ENCODE measurements around the gene CNPY4.

CNPY4 gene

DNA sequence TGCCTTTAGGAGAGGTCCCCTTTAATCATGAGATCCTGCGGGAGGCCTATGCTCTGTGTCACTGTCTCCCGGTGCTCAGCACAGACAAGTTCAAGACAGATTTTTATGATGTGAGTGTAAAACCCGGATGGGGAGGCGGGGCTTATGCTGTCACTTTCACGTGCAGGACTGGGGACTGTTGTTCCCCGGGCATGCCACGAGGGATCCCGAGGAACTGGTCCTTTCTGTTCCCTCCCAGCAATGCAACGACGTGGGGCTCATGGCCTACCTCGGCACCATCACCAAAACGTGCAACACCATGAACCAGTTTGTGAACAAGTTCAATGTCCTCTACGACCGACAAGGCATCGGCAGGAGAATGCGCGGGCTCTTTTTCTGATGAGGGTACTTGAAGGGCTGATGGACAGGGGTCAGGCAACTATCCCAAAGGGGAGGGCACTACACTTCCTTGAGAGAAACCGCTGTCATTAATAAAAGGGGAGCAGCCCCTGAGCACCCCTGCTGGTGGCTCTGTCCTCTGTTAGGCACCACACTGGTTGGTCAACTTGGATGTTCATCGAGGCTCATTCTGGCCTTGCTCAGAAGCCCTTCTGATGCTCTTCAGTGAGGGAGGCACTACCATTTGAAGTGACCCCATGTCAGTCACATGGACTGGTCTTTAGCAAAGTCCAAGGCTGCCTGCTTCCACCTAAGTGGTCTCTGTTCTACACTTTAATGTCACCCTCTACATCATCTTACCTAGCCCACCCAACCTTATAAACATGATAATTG, 27.8 kb upstream of the CNPY4 start:
- FAIRE-seq, result no peak

DNA sequence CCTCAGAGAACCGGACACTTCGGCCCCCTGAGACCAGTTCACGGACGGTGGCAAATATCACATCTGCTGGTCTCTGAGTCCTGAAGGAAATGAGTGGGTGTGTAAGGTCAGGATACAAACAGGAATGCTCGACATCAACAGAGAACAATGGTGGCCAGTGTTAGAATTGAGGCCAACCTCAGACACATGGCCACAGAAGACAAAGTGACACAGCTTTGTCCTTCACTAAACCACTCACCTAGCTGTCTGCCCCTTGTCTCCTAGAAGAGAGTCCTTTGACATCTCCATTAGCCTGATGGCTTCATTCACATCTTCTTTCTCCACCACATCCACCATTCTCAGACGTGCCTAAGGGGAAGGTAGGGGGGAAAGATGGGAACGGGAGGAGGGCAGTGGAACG, 26.4 kb upstream of the CNPY4 start:
- no peak for FAIRE-seq

DNA sequence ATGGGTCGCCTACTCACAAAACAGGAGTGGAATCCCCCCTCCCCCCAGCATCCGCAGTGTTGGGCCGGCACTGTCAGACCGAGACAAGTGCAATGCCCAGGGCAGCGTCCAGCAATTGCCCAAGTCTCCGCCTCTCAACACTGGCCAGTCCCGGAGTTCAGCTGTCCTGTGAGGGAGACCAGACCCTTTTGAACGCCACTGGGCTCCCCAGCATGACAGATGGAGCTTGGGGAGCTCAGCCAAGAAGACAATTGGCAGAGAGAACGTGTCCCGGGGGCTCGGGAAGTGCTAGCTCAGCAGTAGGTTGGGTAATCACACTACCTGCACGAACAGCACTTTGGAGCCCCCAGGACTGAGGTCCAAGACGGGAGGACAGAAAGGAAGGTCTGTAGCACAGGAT, 25.9 kb upstream of the CNPY4 start:
- no peak for FAIRE-seq

DNA sequence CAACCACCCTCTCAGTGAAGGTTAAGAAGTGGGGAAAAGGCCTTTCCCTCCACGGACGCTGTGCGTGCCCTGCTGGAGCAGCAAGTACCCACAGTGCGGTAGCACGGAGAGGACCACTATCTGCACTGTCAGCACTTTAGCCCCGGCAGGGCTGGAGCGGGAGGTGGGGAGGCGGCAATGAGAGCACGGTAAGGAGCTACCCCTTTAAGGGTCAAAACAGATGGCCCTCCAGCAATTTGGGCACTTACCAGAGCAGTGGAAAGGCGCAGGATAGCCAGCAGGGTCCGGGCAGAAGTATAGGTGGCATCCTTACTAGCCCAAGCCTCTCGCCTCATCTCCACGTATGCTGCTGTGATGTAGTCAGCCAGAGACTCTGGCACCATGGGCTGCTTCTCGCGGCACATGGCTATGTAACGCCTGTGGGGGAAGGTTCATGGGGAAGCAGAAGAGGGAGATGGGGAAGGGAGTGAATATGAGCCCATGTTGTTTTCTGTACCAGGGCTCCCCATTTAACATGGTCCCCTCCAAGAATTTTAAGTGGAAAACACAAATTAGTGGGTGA, 25.4 kb upstream of the CNPY4 start:
- no peak for FAIRE-seq

DNA sequence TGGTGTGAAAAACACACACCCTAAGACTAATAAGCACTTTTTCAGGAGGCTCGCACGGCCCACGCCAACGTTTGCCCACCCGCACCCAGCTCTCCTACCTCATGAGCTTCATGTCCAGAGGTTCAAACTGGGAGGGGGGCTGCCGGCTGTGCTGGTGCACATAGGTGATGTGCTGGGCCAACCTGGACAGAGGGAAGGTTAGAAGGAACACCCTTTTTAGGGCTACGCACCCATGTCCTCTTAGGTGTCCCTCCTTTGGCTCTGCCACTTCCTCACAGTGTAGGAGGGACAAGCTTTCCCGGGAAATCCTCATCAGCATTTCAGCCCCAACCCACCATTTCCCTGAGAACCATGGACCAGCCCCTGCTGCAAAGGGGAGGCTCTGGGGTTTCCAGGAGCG, 24.1 kb upstream of the CNPY4 start:
- FAIRE-seq, result no peak

DNA sequence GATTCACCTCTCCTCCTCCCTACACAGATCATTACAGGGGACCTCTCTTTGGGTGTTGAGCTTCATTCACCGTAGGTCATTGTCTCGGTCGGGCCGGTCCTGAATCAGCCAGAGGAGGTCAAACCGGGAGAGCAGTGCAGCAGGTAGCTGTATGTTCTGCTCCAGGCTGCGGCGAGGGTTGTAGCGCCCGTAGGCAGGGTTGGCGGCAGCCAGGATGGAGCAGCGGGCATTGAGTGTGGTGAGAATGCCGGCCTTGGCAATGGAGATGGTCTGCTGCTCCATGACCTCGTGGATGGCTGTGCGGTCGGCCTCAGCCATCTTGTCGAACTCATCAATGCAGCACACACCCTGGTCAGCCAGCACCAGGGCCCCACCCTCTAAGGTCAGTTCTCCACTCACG, 23.7 kb upstream of the CNPY4 start:
- no peak for FAIRE-seq

DNA sequence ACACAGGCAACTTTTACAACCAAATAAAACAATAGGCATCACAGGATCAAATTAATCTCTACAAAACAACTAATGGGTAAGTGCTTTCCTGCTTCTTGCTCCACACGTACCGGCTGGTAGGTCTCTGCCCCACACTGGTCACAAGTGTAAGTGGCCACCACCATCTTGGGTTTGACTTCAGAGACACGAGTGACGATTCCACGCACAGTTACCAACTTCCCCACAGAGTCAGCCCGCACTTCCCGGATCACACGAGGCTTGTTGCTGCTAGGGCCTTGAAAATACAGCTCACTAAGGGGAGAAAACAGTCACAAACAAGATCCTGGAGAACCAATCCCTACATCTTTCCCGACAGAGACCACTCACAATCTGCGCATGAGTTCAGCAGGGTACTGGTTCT, 20.5 kb upstream of the CNPY4 start:
- no peak for FAIRE-seq

DNA sequence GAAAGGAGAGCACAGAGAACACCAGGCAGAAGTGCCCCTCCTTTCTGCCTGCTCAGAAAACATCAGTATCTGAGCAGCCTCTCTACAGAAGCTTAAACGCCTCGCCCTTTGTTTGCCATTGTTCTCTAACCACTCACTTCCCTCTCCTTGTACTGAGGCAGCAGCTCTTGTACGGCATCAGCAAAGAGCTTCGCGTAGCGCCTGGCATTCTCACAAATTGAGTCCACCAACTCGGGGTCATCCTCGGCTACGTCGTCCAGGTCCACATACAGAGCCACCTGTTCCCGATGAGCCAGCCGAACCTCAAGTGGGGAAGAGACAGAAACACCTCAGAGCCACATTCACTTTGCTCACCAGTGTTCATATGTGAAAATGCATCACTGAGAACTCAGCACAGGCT, 20.0 kb upstream of the CNPY4 start:
- FAIRE-seq, result no peak

DNA sequence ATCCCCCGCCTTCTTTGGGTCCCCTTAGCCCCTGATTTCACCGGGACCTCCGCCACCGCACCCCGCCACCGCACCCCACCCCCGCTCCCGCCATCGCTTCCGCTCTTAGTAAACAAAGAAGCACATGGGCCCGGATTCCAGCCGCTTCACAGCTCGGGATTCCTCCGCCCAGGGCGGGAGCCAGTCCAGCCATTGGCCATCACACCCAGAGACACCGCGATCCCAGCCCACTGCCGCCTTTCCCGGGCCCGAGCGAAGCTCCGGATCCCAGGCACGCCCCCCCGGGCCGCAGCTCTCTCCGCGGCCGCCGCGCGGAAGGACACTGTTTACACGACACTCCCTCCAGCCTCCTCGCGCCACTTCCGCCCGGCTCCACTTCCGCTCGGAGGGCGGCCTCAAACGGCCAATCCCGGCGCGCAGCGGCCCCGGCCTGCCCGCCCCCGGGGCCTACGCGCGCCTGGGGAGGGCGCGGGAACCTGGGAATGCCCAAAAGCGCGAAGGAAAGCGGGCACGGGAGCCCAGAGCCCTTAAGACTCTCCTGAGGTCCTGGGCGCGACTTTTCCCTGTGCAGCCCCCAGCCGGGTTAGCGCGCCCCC, 18.9 kb upstream of the CNPY4 start:
- no peak for FAIRE-seq

DNA sequence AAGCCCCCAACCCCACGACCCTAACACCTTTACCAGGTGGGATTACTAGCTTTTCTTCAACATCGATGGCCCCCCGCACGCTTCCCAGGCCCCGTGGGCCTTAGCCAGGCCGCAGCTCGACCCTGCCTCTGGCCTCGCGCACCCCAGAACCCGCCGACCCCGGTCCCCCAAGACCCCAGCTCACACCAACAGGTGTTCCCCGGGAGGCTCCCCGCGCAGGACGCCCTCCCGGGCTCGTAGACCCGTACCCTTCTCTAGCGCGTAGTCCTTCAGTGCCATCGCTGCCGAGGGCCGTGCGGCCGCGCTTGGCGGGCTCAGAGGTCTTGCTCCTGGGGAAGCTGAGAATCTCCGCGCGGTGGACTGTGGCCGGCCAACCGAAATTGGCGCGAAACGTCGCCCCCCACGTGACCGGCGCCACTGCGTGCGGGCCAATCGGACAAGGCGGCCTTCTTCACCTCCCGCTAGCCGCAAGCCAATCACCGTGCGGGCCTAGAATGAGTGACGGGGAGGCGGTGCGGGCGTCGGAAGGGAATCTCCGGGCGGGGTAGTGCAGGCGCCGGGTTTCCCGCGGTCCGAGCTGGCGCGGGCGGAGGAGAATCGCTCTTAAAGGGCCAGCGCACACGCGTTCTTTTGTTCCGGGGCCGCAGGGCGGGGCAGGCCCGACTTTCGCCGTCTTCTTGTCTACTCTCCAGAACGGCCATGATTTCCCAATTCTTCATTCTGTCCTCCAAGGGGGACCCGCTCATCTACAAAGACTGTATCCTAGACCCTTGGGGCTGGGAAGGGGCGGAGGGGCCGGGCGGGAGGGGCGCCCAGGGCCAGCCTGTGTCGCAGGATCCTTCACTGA, 18.2 kb upstream of the CNPY4 start, which contains the start of the genes AP4M1 and MCM7:
TSS of gene AP4M1 (plus strand) at position 628 of the 847 bp plus-strand sequence. CDS start at position 700, 72 bp downstream.
TSS of gene MCM7 (minus strand) at position 382 of the 847 bp plus-strand sequence. CDS start at position 279, 103 bp downstream.
- FAIRE-seq, result peak; percentile 96

DNA sequence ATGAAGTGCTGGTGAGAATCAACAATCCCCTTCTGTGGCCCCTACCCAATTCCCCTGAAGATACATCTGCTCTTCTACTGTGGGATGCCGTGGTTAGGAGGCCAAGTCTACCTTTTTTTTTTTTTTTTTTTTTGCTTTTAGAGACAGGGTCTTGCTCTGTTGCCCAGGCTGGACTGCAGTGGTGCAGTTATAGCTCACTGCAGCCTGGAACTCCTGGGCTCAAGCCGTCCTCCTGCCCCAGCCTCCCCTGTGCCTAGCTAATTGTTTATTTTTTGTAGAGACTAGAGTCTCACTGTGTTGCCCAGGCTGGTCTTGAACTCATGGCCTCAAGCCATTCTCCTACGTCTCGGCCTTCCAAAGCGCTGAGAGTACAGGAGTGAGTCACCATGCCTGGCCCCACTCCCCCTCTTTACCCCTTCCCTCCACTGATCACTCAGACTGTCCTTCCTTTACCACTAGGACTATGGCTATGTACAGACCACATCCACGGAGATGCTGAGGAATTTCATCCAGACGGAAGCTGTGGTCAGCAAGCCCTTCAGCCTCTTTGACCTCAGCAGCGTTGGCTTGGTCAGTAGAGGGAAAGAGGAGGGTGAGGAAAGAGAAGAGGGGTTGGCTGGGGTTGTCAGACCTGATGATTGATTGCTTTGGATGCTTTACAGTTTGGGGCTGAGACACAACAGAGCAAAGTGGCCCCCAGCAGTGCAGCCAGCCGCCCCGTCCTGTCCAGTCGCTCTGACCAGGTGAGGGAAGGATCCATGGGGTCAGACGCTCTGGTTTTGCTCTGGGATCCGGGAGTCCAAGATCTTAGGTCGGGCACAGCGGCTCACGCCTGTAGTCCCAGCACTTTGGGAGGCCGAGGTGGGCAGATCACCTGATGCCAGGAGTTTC, 16.2 kb upstream of the CNPY4 start:
- no peak for FAIRE-seq

DNA sequence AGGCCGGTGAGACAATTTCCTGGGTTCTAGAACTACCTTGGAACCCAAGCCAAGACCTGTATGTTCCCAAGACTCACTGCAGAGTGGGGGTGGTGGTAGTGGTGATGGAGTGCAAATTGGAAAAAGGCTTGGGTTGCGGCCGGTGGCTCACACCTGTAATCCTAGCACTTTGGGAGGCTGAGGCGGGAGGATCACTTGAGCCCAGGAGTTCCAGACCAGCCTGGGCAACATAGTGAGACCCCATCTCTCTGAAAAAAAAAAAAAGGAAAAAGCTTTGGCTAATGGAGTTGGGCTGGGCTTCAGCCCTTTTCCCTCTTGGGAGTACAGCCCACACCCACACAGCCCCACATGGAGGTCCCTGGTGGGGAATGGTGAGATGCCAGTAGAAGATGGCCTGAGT, 13.9 kb upstream of the CNPY4 start:
- FAIRE-seq, result no peak

DNA sequence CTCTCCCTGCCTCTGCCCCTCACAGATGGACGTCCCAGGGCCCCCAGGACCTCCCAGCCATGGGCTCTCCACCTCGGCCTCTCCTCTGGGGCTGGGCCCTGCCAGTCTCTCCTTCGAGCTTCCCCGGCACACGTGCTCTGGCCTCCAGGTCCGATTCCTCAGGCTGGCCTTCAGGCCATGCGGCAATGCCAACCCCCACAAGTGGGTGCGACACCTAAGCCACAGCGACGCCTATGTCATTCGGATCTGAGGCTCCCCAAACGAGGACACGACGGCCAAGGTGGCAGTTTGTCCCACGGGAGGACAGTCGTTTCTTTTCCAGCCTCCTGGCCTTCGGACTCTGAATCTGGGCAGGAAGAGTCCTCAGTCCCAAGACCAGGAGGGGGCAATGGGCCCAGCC, 12.8 kb upstream of the CNPY4 start:
- FAIRE-seq, result no peak

DNA sequence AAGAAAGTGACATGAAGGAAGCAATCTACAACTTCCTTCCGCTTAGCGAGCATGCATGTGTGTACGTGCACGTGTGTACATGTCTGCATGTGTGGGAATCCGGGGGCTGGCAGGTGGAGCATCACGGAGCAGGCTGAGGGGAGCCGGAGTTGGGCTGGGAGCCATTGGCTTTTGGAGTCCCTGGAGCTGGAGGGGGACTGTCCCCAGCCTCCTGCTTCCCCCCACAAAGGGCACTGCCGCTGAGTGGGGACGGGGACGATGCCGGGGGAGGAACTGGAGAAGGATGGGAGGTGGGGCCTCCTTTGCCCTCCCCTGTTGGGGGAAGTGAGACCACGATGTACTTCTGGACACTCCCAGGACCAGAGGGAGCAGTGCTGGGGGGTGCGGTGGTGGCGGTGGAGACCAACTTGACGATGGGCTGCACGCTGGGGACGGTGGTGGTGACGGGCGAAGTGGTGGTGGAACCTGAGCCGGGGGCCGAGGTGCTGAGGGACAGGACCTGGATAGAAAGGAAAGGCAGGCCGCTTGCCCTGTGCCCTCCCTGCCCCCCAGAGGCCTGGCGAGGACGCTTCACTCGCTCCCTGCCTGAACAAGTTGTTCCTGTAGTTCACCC, 12.2 kb upstream of the CNPY4 start:
- FAIRE-seq, result no peak

DNA sequence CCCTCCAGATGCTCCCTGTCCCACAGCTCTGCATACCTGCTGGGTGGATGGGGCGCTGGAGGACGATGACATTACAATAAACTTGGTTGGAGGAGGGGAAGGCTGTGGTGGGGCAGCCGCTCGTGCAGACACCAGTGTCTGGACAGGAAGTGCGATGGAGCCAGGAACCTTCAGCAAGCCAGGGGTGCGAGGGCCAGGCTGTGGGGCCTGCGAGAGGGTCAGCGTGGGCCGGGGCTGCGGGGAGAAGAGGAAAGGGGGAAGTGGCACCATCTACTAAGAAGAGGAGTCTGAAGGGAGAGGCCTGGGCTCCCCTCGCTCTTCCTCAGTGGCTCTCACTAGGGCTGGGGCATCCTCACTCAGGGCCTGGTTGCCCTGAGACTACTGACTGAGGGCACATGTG, 11.5 kb upstream of the CNPY4 start:
- FAIRE-seq, result no peak

DNA sequence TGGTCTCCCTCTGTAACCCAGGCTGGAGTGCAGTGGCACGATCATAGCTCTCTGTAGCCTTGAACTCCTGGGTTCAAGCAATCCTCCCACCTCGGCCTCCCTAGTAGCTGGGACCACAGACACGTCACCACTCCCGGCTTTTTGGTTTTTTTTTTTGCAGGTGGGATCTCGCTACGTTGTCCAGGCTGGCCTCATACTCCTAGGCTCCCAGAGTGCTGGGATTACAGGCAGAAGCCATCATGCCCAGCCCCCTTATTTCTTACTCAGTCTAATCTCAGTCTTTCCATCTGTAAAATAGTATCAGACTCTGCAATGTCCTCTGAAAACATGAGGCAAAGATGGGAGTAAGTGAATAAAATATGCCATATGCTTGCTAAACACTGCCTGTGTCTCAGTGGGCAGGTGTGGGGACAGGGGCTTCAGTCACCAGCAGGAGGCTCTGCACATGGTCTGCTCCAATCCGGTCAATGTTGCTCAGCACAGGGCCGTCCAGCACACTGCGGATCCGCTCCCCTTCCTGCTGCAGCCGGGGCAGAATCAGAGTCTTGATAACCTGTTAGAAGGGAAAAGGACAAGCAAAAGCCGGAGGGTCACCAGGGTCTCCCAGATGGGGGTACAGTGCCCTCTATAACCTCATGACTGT, 9.8 kb upstream of the CNPY4 start:
- no peak for FAIRE-seq

DNA sequence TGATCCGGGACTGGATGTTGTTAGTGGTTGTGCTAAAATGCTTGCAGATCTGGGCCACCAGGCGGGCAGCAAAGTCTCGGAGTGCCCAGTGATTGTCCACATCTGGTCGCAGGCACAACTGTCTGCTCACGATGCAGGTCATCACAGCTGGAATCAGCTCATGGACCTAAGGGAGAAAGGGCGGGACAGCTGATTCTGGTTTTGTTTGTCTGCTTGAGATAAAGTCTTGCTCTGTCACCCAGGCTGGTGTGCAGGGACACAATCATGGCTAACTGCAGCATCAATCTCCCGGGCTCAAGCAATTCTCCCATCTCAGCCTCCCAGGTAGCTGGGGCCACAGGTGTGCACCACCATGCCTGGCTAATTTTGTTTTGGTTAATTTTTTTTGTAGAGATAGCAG, 8.3 kb upstream of the CNPY4 start:
- no peak for FAIRE-seq

DNA sequence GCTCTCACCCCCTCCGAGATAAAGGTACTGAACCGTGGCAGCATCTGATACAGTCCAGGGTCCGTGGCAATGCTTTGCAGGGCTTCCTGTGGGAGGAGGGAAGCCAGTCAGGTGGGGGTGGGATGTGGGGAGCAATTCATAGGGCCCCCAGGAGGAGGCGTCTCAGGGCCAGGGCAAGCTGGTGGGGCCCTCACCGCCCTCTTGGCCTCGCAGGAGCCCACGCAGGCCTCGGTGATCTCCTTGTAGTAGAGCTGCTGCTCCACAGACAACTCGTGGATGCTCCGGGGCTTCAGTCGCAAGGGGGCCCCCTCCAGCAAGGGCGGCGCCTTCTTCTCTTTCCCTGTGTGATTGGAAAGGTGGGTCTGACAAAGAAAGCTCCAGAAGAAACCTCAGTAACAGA, 7.5 kb upstream of the CNPY4 start:
- no peak for FAIRE-seq

DNA sequence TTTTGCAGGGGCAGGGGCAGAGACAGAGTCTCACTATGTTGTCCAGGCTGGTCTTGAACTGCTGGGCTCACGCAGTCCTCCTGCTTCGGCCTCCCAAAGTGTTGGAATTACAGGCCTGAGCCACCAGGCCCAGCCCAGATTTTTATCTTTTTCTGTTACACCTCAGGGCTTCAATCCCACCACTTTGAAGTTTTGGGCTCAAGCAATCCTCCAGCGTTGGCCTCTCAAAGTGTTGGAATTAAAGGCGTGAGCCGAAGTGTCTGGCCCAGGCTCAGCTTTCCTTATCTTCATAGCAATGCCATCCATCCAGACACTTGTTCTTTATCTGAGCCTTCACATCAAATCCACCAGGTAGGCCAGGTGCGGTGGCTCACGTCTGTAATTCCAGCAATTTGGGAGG, 4.4 kb upstream of the CNPY4 start:
- FAIRE-seq, result no peak

DNA sequence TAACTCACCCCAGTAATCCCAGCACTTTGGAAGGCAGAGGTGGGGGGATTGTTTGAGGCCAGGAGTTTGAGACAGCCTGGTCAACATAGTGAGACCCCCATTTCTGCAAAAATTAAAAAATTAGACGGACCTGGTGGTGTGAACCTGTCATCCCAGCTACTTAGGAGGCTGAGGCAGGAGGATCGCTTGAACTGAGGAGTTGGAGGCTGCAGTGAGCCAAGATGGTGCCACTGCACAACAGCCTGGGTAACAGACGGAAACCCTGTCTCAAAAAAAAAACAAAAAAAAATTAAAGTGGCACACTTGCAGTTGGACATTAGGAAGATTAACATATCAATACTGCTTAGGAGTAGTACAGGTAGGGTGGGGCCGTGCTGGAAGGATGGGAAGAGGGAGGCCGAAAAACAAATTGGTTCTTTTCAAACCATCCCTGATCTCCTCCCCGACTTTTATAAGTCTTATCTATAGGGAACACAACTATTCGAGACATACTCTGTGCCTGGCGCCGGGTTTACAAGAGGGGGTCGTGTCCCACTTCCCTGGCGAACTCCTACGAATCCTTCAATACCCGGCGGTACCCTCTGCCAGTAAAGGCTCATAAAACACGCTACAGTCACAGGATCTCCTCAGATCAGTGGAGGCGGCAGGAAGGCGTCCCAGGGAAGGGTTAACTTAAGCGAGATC, 904 bp upstream of the CNPY4 start:
- no peak for FAIRE-seq

All from A204.1 (cell line).